Panc1 (cell line): ENCODE results near the gene SLC38A9. TPM values are rescaled to one million over a fixed set of nuclear protein-coding genes. Genes with fewer than 3 reads are reported as not detected.

Experiments
- ATAC-seq: fragments of 200-7000 bp; cut with Tn5 transposase; 2 replicates; pipeline ENCODE4 v1.9.1; 2020; ENCODE audit warnings: mild to moderate bottlenecking, moderate library complexity
- BruUV-seq: library from RNA; stranded (reverse); fragments of 400-500 nt; replicated peaks from 2 replicates; lab custom pipeline; 2021; lab: Mats Ljungman, UMichigan
- CTCF ChIA-PET: fragments of 300-600 bp; sonication (Branson Sonifier 250); formaldehyde crosslinking; loops from one replicate; lab custom pipeline; 2022; ENCODE audit warnings: antibody characterized with exemption; lab: Charles Lee
- POLR2A ChIA-PET: fragments of 300-600 bp; sonication (Branson Sonifier 250); formaldehyde crosslinking; loops from one replicate; lab custom pipeline; 2022; ENCODE audit warnings: antibody characterized with exemption; lab: Charles Lee
- DNase-seq: peaks from one replicate; pipeline ENCODE4 v3.0.0-alpha.2; 2010; ENCODE audit warnings: low read depth, low spot score
- H3K27ac ChIP-seq: 2 replicates; pipeline ENCODE4 v1.5.1; 2011; ENCODE audit warnings: mild to moderate bottlenecking, low read length, inconsistent platforms
- H3K27me3 ChIP-seq: fragments of 200-500 bp; sonication (Bioruptor generic); 2 replicates; pipeline ENCODE4 v1.6.0; 2014; ENCODE audit warnings: low read length, inconsistent platforms; ENCODE audit not compliant: control insufficient read depth, insufficient read depth
- H3K36me3 ChIP-seq: fragments of 200-500 bp; sonication (Bioruptor generic); 2 replicates; pipeline ENCODE4 v1.5.1; 2014; ENCODE audit warnings: inconsistent platforms, mild to moderate bottlenecking, low read length, moderate library complexity; ENCODE audit not compliant: control insufficient read depth, insufficient read depth
- H3K4me1 ChIP-seq: 2 replicates; pipeline ENCODE4 v1.5.1; 2011; ENCODE audit warnings: inconsistent platforms, mild to moderate bottlenecking, low read length, moderate library complexity; ENCODE audit not compliant: control insufficient read depth, insufficient read depth
- H3K4me3 ChIP-seq, 2 experiments: 2 replicates each; pipeline ENCODE4 v1.5.1; 2011 to 2012; ENCODE audit warnings: low read depth in 2 of 2, low read length in 2 of 2, mild to moderate bottlenecking in 2 of 2, inconsistent platforms in 1 of 2, moderate library complexity in 1 of 2
- H3K9me3 ChIP-seq: fragments of 200-500 bp; sonication (Bioruptor generic); 2 replicates; pipeline ENCODE4 v1.5.1; 2014; ENCODE audit warnings: low read depth, mild to moderate bottlenecking, inconsistent platforms, low read length, moderate library complexity; ENCODE audit not compliant: control insufficient read depth, insufficient read depth
- POLR2AphosphoS5 ChIP-seq: IDR thresholded peaks from 2 replicates; pipeline ENCODE4 v1.6.1; 2012; ENCODE audit warnings: mild to moderate bottlenecking, low read depth, low read length, moderate library complexity
- SIN3A ChIP-seq: IDR thresholded peaks from 2 replicates; pipeline ENCODE4 v1.6.1; 2012; ENCODE audit warnings: low read depth, mild to moderate bottlenecking, low read length, moderate library complexity, borderline replicate concordance; ENCODE audit not compliant: insufficient read depth
- TCF7L2 ChIP-seq: IDR thresholded peaks from 2 replicates; pipeline ENCODE4 v1.6.1; 2011; ENCODE audit warnings: mild to moderate bottlenecking, low read depth, low read length, inconsistent platforms
- in situ Hi-C: cut with HindIII; loops from 2 replicates; pipeline ENCODE4 v1.10.0; 2016; ENCODE audit warnings: low sequenced_read_pairs, low pct_unique_long_range_greater_than_20kb
- intact Hi-C: fragments of 100-400 bp; cut with micrococcal nuclease; formaldehyde crosslinking; loops from one replicate; pipeline ENCODE4 v1.10.0; 2022; ENCODE audit not compliant: unreplicated experiment
- total RNA-seq: library from RNA; stranded (reverse); gene quantifications from one replicate; pipeline ENCODE4 v1.2.1, GENCODE V29; 2021; ENCODE audit not compliant: unreplicated experiment
- TF ChIP-seq, protein P1 (sequence below), 2 experiments: IDR thresholded peaks; 2 replicates each; pipeline ENCODE4 v1.6.1; 2011 to 2012; ENCODE audit warnings: low read depth in 2 of 2, control low read depth in 1 of 2, low read length in 1 of 2, mild to moderate bottlenecking in 1 of 2, moderate library complexity in 1 of 2; ENCODE audit not compliant: insufficient read depth in 1 of 2
- TF ChIP-seq, protein P2 (sequence below): fragments of 450-650 bp; IDR thresholded peaks from 2 replicates; pipeline ENCODE4 v1.5.1; 2017; ENCODE audit warnings: mild to moderate bottlenecking

Gene SLC38A9
- total RNA-seq, 1 experiment from 2014 or later = 12.8 TPM

DNA sequence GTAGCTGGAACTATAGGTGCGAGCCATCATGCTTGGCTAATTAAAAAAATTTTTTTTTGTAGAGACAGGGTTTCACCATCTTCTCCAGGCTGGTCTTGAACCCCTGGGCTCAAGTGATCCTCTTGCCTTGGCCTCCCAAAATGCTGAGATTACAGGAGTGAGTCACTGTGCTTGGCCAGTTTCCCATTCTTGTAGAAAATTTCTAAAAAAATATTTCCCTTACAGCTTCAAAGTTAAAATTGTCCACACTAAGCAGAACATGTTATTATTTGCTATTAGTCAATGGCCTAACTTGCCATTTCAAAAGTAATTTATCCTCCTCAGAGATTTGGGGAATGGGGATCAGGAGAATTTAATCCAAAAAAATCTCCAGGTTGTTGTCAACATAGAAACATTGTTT lies 40.1 kb downstream of the SLC38A9 start:
- intact Hi-C loops (no loop called here), in situ Hi-C loops (no loop called here)
- POLR2A ChIA-PET = no interaction called here
- Histone ChIP-seq H3K36me3 (no peaks in the 10 kb centered on the region), H3K4me1 (no peaks in the 10 kb centered on the region), H3K27me3 (no peaks in the 10 kb centered on the region), H3K4me3 (no peak overlapping the region), H3K27ac (no peak overlapping the region), H3K9me3 (no peaks in the 10 kb centered on the region)
- CTCF ChIA-PET = no interaction called here
- no TSS peak for BruUV-seq
- no peak for DNase-seq
- ATAC-seq = no peak
- TF ChIP-seq SIN3A (no peak), TCF7L2 (no peak), POLR2AphosphoS5 (no peak)

DNA sequence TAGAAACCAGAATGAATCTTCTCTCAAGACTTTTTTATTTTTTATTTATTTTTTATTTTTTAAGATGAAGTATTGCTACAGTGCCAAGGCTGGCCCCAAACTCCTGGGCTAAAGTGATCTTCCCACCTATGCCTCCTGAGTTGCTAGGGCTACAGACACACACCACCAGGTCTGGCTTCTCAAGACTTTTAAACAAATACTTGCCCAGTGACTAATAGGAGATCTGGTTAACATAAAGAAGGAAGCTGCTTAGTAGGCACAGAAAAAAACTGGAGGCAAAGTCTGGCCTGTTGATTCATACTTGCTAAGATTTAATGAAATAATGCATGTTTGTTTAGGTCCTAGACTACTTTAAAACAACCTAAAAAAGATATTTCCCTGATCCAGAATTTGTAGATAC lies 43.8 kb downstream of the SLC38A9 start:
- Histone ChIP-seq H3K9me3 (no peaks in the 10 kb centered on the region), H3K4me3 (no peak overlapping the region), H3K27ac (no peak overlapping the region), H3K36me3 (no peaks in the 10 kb centered on the region), H3K27me3 (no peaks in the 10 kb centered on the region), H3K4me1 (no peaks in the 10 kb centered on the region)
- ATAC-seq (peak; percentile 96), DNase-seq (no peak)
- intact Hi-C loops (no loop called here), in situ Hi-C loops (no loop called here)
- ChIA-PET POLR2A (no interaction called here), CTCF (no interaction called here)
- BruUV-seq = no TSS peak
- TF ChIP-seq, protein P1, sequence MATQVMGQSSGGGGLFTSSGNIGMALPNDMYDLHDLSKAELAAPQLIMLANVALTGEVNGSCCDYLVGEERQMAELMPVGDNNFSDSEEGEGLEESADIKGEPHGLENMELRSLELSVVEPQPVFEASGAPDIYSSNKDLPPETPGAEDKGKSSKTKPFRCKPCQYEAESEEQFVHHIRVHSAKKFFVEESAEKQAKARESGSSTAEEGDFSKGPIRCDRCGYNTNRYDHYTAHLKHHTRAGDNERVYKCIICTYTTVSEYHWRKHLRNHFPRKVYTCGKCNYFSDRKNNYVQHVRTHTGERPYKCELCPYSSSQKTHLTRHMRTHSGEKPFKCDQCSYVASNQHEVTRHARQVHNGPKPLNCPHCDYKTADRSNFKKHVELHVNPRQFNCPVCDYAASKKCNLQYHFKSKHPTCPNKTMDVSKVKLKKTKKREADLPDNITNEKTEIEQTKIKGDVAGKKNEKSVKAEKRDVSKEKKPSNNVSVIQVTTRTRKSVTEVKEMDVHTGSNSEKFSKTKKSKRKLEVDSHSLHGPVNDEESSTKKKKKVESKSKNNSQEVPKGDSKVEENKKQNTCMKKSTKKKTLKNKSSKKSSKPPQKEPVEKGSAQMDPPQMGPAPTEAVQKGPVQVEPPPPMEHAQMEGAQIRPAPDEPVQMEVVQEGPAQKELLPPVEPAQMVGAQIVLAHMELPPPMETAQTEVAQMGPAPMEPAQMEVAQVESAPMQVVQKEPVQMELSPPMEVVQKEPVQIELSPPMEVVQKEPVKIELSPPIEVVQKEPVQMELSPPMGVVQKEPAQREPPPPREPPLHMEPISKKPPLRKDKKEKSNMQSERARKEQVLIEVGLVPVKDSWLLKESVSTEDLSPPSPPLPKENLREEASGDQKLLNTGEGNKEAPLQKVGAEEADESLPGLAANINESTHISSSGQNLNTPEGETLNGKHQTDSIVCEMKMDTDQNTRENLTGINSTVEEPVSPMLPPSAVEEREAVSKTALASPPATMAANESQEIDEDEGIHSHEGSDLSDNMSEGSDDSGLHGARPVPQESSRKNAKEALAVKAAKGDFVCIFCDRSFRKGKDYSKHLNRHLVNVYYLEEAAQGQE (IDR thresholded peaks at IDR 0.05; ENCODE audit: insufficient read depth in 1 of 2, low read depth in 2 of 2, low read length in 1 of 2) = no peak
- TF ChIP-seq, protein P2, sequence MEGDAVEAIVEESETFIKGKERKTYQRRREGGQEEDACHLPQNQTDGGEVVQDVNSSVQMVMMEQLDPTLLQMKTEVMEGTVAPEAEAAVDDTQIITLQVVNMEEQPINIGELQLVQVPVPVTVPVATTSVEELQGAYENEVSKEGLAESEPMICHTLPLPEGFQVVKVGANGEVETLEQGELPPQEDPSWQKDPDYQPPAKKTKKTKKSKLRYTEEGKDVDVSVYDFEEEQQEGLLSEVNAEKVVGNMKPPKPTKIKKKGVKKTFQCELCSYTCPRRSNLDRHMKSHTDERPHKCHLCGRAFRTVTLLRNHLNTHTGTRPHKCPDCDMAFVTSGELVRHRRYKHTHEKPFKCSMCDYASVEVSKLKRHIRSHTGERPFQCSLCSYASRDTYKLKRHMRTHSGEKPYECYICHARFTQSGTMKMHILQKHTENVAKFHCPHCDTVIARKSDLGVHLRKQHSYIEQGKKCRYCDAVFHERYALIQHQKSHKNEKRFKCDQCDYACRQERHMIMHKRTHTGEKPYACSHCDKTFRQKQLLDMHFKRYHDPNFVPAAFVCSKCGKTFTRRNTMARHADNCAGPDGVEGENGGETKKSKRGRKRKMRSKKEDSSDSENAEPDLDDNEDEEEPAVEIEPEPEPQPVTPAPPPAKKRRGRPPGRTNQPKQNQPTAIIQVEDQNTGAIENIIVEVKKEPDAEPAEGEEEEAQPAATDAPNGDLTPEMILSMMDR = no peak
- TF ChIP-seq SIN3A (no peak), TCF7L2 (no peak), POLR2AphosphoS5 (no peak)

DNA sequence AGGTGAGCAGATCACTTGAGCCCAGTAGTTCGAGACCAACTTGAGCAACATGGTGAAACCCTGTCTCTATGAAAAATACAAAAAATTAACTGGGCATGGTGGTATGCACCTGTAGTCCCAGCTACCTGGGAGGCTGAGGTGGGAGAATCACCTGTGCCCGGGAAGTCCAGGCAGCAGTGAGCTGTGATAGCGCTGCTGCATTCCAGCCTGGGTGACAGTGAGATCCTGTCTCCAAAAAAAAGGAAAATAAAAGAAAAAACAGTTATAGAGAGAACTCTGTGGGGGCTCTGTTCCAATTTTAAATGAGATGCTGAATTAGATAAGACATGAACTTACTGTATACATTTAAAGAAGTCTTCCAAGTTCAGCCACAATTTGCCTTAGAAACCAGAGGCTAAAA lies 44.2 kb downstream of the SLC38A9 start:
- TF ChIP-seq POLR2AphosphoS5 = no peak
- TF ChIP-seq, protein P2 = no peak
- BruUV-seq = no TSS peak
- CTCF ChIA-PET = no interaction called here
- ATAC-seq (no peak), DNase-seq (no peak)
- Histone ChIP-seq H3K9me3 (no peaks in the 10 kb centered on the region), H3K36me3 (no peaks in the 10 kb centered on the region), H3K4me3 (no peak overlapping the region), H3K4me1 (no peaks in the 10 kb centered on the region), H3K27ac (no peak overlapping the region), H3K27me3 (no peaks in the 10 kb centered on the region)
- in situ Hi-C loops = no loop called here
- intact Hi-C loops = no loop called here
- POLR2A ChIA-PET = no interaction called here
